NCI-H774 (cell line): Measurements from ENCODE around the gene DUSP1.

ENCODE experiments used
- DNase-seq: peaks from one replicate; lab custom pipeline; 2025; lab: John Stamatoyannopoulos, UW

Gene DUSP1

DNA sequence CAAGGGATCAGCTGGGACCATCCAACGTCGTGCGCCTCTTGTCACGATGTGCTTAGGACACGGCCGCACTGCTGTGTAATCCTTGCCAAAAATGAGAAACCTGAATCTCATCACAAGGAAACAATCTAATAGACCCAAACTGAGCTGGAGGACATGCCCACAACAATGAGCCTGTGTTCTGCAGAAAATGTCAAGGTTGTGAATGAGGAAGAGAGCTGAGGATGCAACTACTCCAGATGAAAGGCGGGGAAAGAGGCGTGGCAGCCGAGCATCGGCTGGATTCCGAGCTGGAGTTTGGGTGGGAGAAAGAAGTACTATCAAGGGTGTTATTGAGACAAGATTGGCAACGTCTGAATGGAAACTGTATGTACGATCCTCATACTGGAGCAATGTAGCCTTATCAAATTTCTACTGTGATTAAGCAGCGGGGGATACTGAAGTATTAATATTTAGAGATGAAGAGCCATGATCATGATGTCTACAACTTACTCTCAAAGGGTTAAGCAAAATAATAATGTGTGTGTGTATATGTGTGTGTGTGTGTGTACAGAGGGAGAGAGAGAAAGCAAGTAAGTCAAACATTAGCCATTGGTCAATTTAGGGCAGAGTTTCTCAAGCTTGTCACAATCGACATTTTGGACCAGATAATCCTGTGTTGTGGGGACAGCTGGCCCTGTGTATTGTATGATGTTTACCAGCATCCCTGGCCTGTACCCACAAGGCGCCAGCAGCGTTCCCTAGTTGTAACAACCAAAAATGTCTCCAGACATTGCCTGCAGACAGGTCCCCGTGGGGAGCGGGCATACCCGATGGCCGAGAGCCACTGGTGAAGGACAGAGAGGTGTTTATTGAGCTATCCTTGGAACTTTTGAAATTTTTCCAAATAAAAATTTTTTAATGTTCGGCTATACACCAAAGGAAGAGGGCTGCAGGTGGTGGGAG, 46.5 kb downstream of the DUSP1 start:
- DNase-seq = no peak

- no peak for DNase-seq
These were observed 47.5 kb downstream of the DUSP1 start for GRCh38 chr5:172723508-172723907.

GRCh38 chr5:172722327-172722815, 48.6 kb downstream of the DUSP1 start:
- no peak for DNase-seq

DNA sequence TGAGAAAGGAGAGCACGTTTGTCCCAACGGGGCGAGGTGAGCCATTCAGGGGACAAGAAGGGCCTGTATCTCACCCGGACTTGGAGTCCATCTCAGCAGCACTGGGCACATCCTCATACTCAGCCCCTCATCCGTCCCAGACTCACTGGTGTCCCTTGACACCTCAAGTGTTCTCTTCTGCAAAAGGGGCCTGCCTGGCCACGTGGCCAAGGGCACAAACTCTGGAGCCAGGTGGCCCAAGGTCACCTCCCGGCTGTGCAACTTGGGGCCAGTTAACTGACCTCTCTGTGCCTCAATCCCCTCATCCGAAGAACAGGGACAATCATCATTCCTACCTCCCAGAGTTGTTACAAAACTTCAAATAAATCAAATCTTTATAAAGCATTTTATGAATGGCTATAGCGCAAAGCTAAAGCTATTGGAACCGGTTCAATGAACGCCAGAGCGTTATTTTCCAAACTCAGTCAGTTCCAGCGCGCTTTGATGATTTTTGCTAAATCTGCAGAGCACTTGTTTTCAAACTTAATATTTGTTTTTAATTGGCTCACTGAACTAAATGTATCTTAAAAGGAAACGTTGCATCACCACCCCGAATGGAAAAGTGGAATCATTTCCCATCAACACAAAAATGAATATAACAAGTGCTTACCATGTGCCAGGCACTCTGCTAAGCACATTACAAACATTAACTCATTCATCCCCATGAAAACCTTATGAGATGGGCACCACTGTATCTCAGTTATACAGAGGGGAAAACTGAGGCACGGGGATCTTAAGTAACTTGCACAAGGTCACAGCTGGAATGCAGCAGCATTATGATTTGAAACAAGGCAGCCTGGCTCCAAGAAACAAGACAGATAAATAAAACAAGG, 49.3 kb downstream of the DUSP1 start:
- no peak for DNase-seq

GRCh38 chr5:172720655-172721054, 50.3 kb downstream of the DUSP1 start:
- DNase-seq = no peak

DNA sequence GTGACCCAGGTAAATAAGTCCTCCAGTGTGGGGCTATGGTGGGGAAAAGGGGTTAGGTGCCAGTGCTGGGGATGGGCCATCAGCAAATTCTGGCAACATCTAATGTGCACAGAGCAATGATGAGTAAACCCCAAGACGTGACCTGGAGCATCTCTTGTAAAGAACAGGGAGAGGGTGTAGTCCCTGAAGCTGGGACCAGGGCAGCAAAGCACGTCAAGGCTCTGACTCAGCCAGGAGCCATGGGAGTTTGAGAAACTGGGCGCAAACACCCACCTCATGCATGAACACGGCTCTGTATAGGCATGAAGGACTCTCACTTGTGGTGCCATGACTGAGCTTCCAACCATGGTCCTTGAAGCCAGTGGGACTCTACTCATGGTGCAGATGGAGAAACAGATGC, 51.8 kb downstream of the DUSP1 start:
- no peak for DNase-seq

DNA sequence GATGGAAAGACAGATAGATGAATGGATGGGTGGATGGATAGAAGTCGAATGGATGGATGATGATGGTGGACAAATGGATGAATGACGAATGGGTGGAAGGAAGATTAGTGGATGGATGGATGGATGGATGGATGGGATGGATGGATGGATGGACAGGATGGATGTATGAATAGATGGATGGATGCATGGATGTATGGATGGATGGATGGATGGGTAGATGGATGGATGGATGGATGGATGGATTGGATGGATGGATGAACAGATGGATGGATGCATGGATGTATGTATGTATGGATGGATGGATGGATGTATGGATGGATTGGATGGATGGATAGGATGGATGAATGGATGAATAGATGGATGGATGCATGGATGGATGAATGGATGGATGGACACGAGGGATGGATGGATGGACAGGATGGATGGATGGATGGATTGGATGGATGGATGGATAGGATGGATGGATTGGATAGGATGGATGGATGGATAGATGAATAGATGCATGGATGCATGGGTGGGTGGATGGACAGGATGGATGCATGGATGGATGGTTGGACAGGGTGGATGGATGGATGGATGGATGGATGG, 52.4 kb downstream of the DUSP1 start:
- DNase-seq = no peak
